NB4 (cell line): ENCODE data around the gene ADCY1.

Experiments used
- CTCF ChIP-seq: IDR thresholded peaks from one replicate; pipeline ENCODE4 v1.5.1; 2012; ENCODE audit warnings: low read depth, low read length
- MAX ChIP-seq: IDR thresholded peaks from 2 replicates; pipeline ENCODE4 v1.6.1; 2011; ENCODE audit warnings: low read depth, low read length
- POLR2A ChIP-seq: IDR thresholded peaks from 2 replicates; pipeline ENCODE4 v1.6.1; 2011; ENCODE audit warnings: mild to moderate bottlenecking; ENCODE audit not compliant: insufficient read length; ENCODE audit errors: extremely low read depth

- TF ChIP-seq CTCF: no peak
- TF ChIP-seq MAX: no peak
- no peak for TF ChIP-seq POLR2A
Observed at GRCh38 chr7:45663965-45664633, 89.9 kb downstream of the ADCY1 start.
